ENCODE data around the gene MBTD1.

Gene MBTD1

DNA sequence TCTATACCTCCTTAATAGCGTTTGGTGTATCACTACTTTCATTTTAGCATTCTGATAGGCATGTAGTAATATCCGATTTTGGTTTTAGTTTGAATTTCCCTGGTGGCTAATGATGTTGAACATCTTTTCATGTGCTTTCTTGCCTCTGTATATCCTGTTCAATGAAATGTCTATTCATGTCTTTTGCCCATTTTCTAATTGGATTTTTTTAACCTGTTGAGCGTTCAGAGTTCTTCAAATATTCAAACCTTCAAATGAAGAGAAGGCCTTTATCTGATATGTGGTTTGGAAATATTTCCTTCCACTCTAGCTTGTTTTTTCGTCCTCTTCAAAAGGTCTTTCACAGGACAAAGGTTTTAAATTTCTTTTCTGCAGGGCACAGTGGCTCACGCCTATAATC is 108.9 kb downstream of the MBTD1 start:
- no peaks in the 10 kb centered on the region for H3K27me3 ChIP-seq (ENCODE audit: control insufficient read depth, insufficient read depth, low read length)
- DNase-seq (ENCODE audit: low read depth, low spot score), result no peak
- H3K27ac ChIP-seq (ENCODE audit: low read length), result no peak overlapping the region
- no peaks in the 10 kb centered on the region for H3K36me3 ChIP-seq (ENCODE audit: control insufficient read depth, insufficient read depth, low read length)
- H3K4me3 ChIP-seq (ENCODE audit: low read length), result no peak overlapping the region
- H3K4me1 ChIP-seq (ENCODE audit: control insufficient read depth, insufficient read depth, low read length), result no peaks in the 10 kb centered on the region
- H3K9me3 ChIP-seq (ENCODE audit: control insufficient read depth, insufficient read depth, low read length), result no peaks in the 10 kb centered on the region
- no CpG with 5 or more reads among the region's 5 CpGs for WGBS (ENCODE audit: insufficient coverage, insufficient read length)

- Histone ChIP-seq H3K9me3 (ENCODE audit: control insufficient read depth, insufficient read depth, low read length) (no peaks in the 10 kb centered on the region), H3K4me3 (ENCODE audit: low read length) (no peak overlapping the region), H3K27ac (ENCODE audit: low read length) (no peak overlapping the region), H3K27me3 (ENCODE audit: control insufficient read depth, insufficient read depth, low read length) (no peaks in the 10 kb centered on the region), H3K36me3 (ENCODE audit: control insufficient read depth, insufficient read depth, low read length) (no peaks in the 10 kb centered on the region), H3K4me1 (ENCODE audit: control insufficient read depth, insufficient read depth, low read length) (no peaks in the 10 kb centered on the region)
- WGBS (ENCODE audit: insufficient coverage, insufficient read length), result no CpG with 5 or more reads among the region's 2 CpGs
- DNase-seq (ENCODE audit: low read depth, low spot score), result no peak
These were observed 110.7 kb downstream of the MBTD1 start for GRCh38 chr17:51149163-51149562.

DNA sequence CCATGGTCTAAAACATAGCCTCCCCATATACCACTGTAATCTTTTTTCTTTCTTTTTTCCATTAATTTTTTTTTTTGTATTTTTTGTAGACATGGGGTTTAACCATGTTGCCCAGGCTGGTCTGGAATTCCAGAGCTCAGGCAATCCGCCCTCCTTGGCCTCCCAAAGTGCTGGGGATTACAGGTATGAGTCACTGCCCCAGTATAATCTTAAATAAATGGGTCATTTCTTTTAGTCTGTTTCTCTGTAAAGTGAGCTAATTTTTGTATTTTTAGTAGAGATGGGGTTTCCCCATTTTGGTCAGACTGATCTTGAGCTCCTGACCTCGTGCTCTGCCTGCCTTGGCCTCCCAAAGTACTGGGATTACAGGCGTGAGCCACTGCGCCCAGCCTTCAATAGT is 112.2 kb downstream of the MBTD1 start:
- Histone ChIP-seq H3K27ac (ENCODE audit: low read length) (no peak overlapping the region), H3K4me1 (ENCODE audit: control insufficient read depth, insufficient read depth, low read length) (no peaks in the 10 kb centered on the region), H3K27me3 (ENCODE audit: control insufficient read depth, insufficient read depth, low read length) (no peaks in the 10 kb centered on the region), H3K4me3 (ENCODE audit: low read length) (no peak overlapping the region), H3K9me3 (ENCODE audit: control insufficient read depth, insufficient read depth, low read length) (no peaks in the 10 kb centered on the region), H3K36me3 (ENCODE audit: control insufficient read depth, insufficient read depth, low read length) (no peaks in the 10 kb centered on the region)
- no CpG with 5 or more reads among the region's 4 CpGs for whole genome bisulfite sequencing (ENCODE audit: insufficient coverage, insufficient read length)
- no peak for DNase-seq (ENCODE audit: low read depth, low spot score)

- H3K4me3 ChIP-seq (ENCODE audit: low read length), result no peak overlapping the region
- WGBS (ENCODE audit: insufficient coverage, insufficient read length), result no CpG with 5 or more reads among the region's 6 CpGs
- no peak overlapping the region for H3K27ac ChIP-seq (ENCODE audit: low read length)
- no peak for DNase-seq (ENCODE audit: low read depth, low spot score)
- no peaks in the 10 kb centered on the region for H3K4me1 ChIP-seq (ENCODE audit: control insufficient read depth, insufficient read depth, low read length)
- H3K36me3 ChIP-seq (ENCODE audit: control insufficient read depth, insufficient read depth, low read length), result no peaks in the 10 kb centered on the region
- H3K9me3 ChIP-seq (ENCODE audit: control insufficient read depth, insufficient read depth, low read length), result no peaks in the 10 kb centered on the region
- no peaks in the 10 kb centered on the region for H3K27me3 ChIP-seq (ENCODE audit: control insufficient read depth, insufficient read depth, low read length)
These were observed 115.4 kb downstream of the MBTD1 start for GRCh38 chr17:51144266-51145022.

GRCh38 chr17:51142597-51142996 is 117.3 kb downstream of the MBTD1 start:
- Histone ChIP-seq H3K36me3 (ENCODE audit: control insufficient read depth, insufficient read depth, low read length) (no peaks in the 10 kb centered on the region), H3K4me3 (ENCODE audit: low read length) (no peak overlapping the region), H3K4me1 (ENCODE audit: control insufficient read depth, insufficient read depth, low read length) (no peaks in the 10 kb centered on the region), H3K27ac (ENCODE audit: low read length) (no peak overlapping the region), H3K27me3 (ENCODE audit: control insufficient read depth, insufficient read depth, low read length) (no peaks in the 10 kb centered on the region), H3K9me3 (ENCODE audit: control insufficient read depth, insufficient read depth, low read length) (no peaks in the 10 kb centered on the region; the same call in 1 of the 2 replicates)
- no peak for DNase-seq (ENCODE audit: low read depth, low spot score)
- no CpG with 5 or more reads among the region's 2 CpGs for WGBS (ENCODE audit: insufficient coverage, insufficient read length)

GRCh38 chr17:51135956-51136355 is 123.9 kb downstream of the MBTD1 start:
- no CpG with 5 or more reads among the region's 3 CpGs for WGBS (ENCODE audit: insufficient coverage, insufficient read length)
- no peak overlapping the region for H3K4me3 ChIP-seq (ENCODE audit: low read length)
- no peaks in the 10 kb centered on the region for H3K36me3 ChIP-seq (ENCODE audit: control insufficient read depth, insufficient read depth, low read length)
- no peak for DNase-seq (ENCODE audit: low read depth, low spot score)
- H3K27ac ChIP-seq (ENCODE audit: low read length), result no peak overlapping the region
- H3K27me3 ChIP-seq (ENCODE audit: control insufficient read depth, insufficient read depth, low read length), result no peaks in the 10 kb centered on the region
- H3K9me3 ChIP-seq (ENCODE audit: control insufficient read depth, insufficient read depth, low read length), result no peaks in the 10 kb centered on the region; the same call in 1 of the 2 replicates
- H3K4me1 ChIP-seq (ENCODE audit: control insufficient read depth, insufficient read depth, low read length), result no peaks in the 10 kb centered on the region

- Histone ChIP-seq H3K27ac (ENCODE audit: low read length) (no peak overlapping the region), H3K4me1 (ENCODE audit: control insufficient read depth, insufficient read depth, low read length) (no peaks in the 10 kb centered on the region), H3K4me3 (ENCODE audit: low read length) (no peak overlapping the region), H3K27me3 (ENCODE audit: control insufficient read depth, insufficient read depth, low read length) (no peaks in the 10 kb centered on the region), H3K9me3 (ENCODE audit: control insufficient read depth, insufficient read depth, low read length) (no peaks in the 10 kb centered on the region), H3K36me3 (ENCODE audit: control insufficient read depth, insufficient read depth, low read length) (no peaks in the 10 kb centered on the region)
- DNase-seq (ENCODE audit: low read depth, low spot score), result no peak
- WGBS (ENCODE audit: insufficient coverage, insufficient read length), result no CpG with 5 or more reads among the region's 2 CpGs
These were observed 126.5 kb downstream of the MBTD1 start for GRCh38 chr17:51133365-51133764.

GRCh38 chr17:51132964-51133319 is 126.9 kb downstream of the MBTD1 start:
- Histone ChIP-seq H3K36me3 (ENCODE audit: control insufficient read depth, insufficient read depth, low read length) (no peaks in the 10 kb centered on the region), H3K27ac (ENCODE audit: low read length) (no peak overlapping the region), H3K4me1 (ENCODE audit: control insufficient read depth, insufficient read depth, low read length) (no peaks in the 10 kb centered on the region), H3K9me3 (ENCODE audit: control insufficient read depth, insufficient read depth, low read length) (no peaks in the 10 kb centered on the region), H3K4me3 (ENCODE audit: low read length) (no peak overlapping the region), H3K27me3 (ENCODE audit: control insufficient read depth, insufficient read depth, low read length) (no peaks in the 10 kb centered on the region)
- no peak for DNase-seq (ENCODE audit: low read depth, low spot score)

DNA sequence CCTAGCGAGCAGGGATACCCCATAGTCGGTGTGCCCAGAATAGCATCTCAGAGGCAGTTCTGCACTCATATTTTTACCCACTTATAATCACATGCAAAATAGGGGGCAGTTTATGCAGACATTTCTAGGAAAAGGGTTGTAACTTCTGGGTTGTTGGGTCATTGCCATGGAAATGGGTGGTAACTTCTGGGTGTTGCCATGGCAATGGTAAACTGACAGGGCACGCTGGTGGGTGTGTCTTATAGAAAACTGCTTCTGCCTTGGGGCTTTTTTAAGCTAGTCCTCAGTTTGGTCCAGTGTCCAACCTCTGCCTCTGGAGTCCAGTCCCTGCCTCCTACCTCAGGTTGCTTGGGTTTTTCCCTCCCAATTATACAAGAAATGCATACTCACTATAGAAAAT is 131.8 kb downstream of the MBTD1 start:
- Histone ChIP-seq H3K9me3 (ENCODE audit: control insufficient read depth, insufficient read depth, low read length) (no peaks in the 10 kb centered on the region), H3K4me3 (ENCODE audit: low read length) (no peak overlapping the region), H3K4me1 (ENCODE audit: control insufficient read depth, insufficient read depth, low read length) (no peaks in the 10 kb centered on the region), H3K27me3 (ENCODE audit: control insufficient read depth, insufficient read depth, low read length) (no peaks in the 10 kb centered on the region), H3K27ac (ENCODE audit: low read length) (no peak overlapping the region), H3K36me3 (ENCODE audit: control insufficient read depth, insufficient read depth, low read length) (no peaks in the 10 kb centered on the region)
- DNase-seq (ENCODE audit: low read depth, low spot score), result no peak
- no CpG with 5 or more reads among the region's 3 CpGs for WGBS (ENCODE audit: insufficient coverage, insufficient read length)

Measured in iPS DF 6.9 (cell line).